GM12878 (cell line): ENCODE measurements around the gene SAFB. TPM values are rescaled to one million over a fixed set of nuclear protein-coding genes. Genes with fewer than 3 reads are reported as not detected.

Source experiments
- ATAC-seq: fragments of 200-7000 bp; cut with Tn5 transposase; 3 replicates; pipeline ENCODE4 v1.9.1; 2020; ENCODE audit warnings: mild to moderate bottlenecking, moderate library complexity
- BruUV-seq: library from RNA; stranded (reverse); fragments of 400-500 nt; replicated peaks from 2 replicates; lab custom pipeline; 2021; lab: Mats Ljungman, UMichigan
- CTCF ChIA-PET: fragments of 300-600 bp; sonication (Branson Sonifier 250); formaldehyde crosslinking; extraction: SDS; loops from one replicate; lab custom pipeline; 2021; ENCODE audit warnings: inconsistent platforms; lab: Yijun Ruan, JAX
- POLR2A ChIA-PET: fragments of 350-600 bp; formaldehyde crosslinking; extraction: SDS; loops from one replicate; lab custom pipeline; 2021; ENCODE audit warnings: inconsistent platforms; lab: Charles Lee
- RAD21 ChIA-PET: fragments of 300-600 bp; sonication (Branson Sonifier 250); formaldehyde crosslinking; loops from one replicate; lab custom pipeline; 2023; ENCODE audit warnings: antibody characterized with exemption; ENCODE audit not compliant: unreplicated experiment; lab: Charles Lee
- SMC1A ChIA-PET: fragments of 300-600 bp; sonication (Branson Sonifier 250); formaldehyde crosslinking; loops from one replicate; lab custom pipeline; 2023; ENCODE audit not compliant: unreplicated experiment, uncharacterized antibody; lab: Charles Lee
- DNase-seq: peaks from one replicate; pipeline ENCODE4 v3.0.0-alpha.2; 2011; ENCODE audit warnings: low read depth, low spot score
- FAIRE-seq: peaks from 3 replicates; lab custom pipeline; 2011; peaks lifted over from hg19 to GRCh38; lab: Jason Lieb, UNC
- H2AFZ ChIP-seq: 2 replicates; pipeline ENCODE4 v1.6.0; 2011; ENCODE audit warnings: low read depth, low read length, control low read depth; ENCODE audit not compliant: control insufficient read depth
- H3K27ac ChIP-seq: 2 replicates; pipeline ENCODE4 v1.5.1; 2011; ENCODE audit warnings: control low read depth; ENCODE audit not compliant: control insufficient read depth, insufficient read depth
- H3K27me3 ChIP-seq, 2 experiments: replicated peaks in 1 of 2; 2 replicates each; pipeline versions ENCODE4 v1.6.0 to v1.6.1; 2011; ENCODE audit warnings: low read length in 1 of 2; ENCODE audit not compliant: control insufficient read depth in 2 of 2, insufficient read depth in 2 of 2
- H3K36me3 ChIP-seq, 2 experiments: 2 replicates each; pipeline ENCODE4 v1.5.1; 2011; ENCODE audit warnings: low read length in 1 of 2; ENCODE audit not compliant: control insufficient read depth in 2 of 2, insufficient read depth in 2 of 2
- H3K4me1 ChIP-seq: 2 replicates; pipeline ENCODE4 v1.6.1; 2011; ENCODE audit warnings: mild to moderate bottlenecking, low read length, moderate library complexity, mixed read lengths; ENCODE audit not compliant: control insufficient read depth, insufficient read depth
- H3K4me2 ChIP-seq: 2 replicates; pipeline ENCODE4 v1.6.0; 2011; ENCODE audit warnings: control low read depth; ENCODE audit not compliant: control insufficient read depth, insufficient read depth
- H3K4me3 ChIP-seq: fragments of 200-600 bp; sonication (generic); 2 replicates; pipeline ENCODE4 v1.5.1; 2016
- H3K79me2 ChIP-seq: 2 replicates; pipeline ENCODE4 v1.6.0; 2011; ENCODE audit warnings: low read length; ENCODE audit not compliant: control insufficient read depth, insufficient read depth
- H3K9ac ChIP-seq: 2 replicates; pipeline ENCODE4 v1.8.0; 2011; ENCODE audit warnings: low read length, control low read depth, mixed read lengths; ENCODE audit not compliant: control insufficient read depth, insufficient read depth
- H3K9me3 ChIP-seq: replicated peaks from 3 replicates; pipeline ENCODE4 v1.5.1; 2011; ENCODE audit warnings: mild to moderate bottlenecking, low read length; ENCODE audit not compliant: control insufficient read depth, insufficient read depth
- H4K20me1 ChIP-seq: 2 replicates; pipeline ENCODE4 v1.6.0; 2011; ENCODE audit not compliant: control insufficient read depth, insufficient read depth
- CEBPZ ChIP-seq: fragments of 150-350 bp; IDR thresholded peaks from 2 replicates; pipeline ENCODE4 v1.6.1; 2016; ENCODE audit warnings: low read depth, low read length
- CREB1 ChIP-seq: IDR thresholded peaks from 2 replicates; pipeline ENCODE4 v1.6.1; 2012; ENCODE audit warnings: low read depth, mild to moderate bottlenecking, inconsistent platforms
- CREM ChIP-seq: IDR thresholded peaks from 2 replicates; pipeline ENCODE4 v1.6.1; 2014; ENCODE audit warnings: antibody characterized with exemption, low read depth
- DPF2 ChIP-seq: fragments of 450-650 bp; IDR thresholded peaks from 2 replicates; pipeline ENCODE4 v1.6.1; 2017; ENCODE audit warnings: mild to moderate bottlenecking
- HDGF ChIP-seq: fragments of 450-650 bp; IDR thresholded peaks from 2 replicates; pipeline ENCODE4 v1.6.1; 2016; ENCODE audit warnings: antibody characterized with exemption
- NFYB ChIP-seq: IDR thresholded peaks from 2 replicates; pipeline ENCODE4 v1.6.1; 2011; ENCODE audit warnings: low read depth, mild to moderate bottlenecking, low read length, improper control_type of control experiment, moderate library complexity; ENCODE audit not compliant: insufficient read depth
- POLR2A ChIP-seq: IDR thresholded peaks from 2 replicates; pipeline ENCODE4 v1.6.1; 2011; ENCODE audit warnings: low read depth, mild to moderate bottlenecking, low read length
- POLR2AphosphoS5 ChIP-seq: IDR thresholded peaks from 2 replicates; pipeline ENCODE4 v1.6.1; 2011; ENCODE audit warnings: mild to moderate bottlenecking, low read length, inconsistent platforms
- RELB ChIP-seq: fragments of 450-650 bp; IDR thresholded peaks from 2 replicates; pipeline ENCODE4 v1.6.1; 2017; ENCODE audit warnings: low read depth, mild to moderate bottlenecking, moderate library complexity
- SIN3A ChIP-seq: IDR thresholded peaks from 2 replicates; pipeline ENCODE4 v1.6.1; 2012; ENCODE audit warnings: low read depth, low read length, improper control_type of control experiment
- SMARCA5 ChIP-seq: fragments of 450-650 bp; IDR thresholded peaks from 2 replicates; pipeline ENCODE4 v1.6.1; 2017; ENCODE audit warnings: mild to moderate bottlenecking
- SRF ChIP-seq, 2 experiments: IDR thresholded peaks; 2 replicates each; pipeline ENCODE4 v1.6.1; 2011; ENCODE audit warnings: low read depth in 2 of 2, low read length in 2 of 2, mild to moderate bottlenecking in 1 of 2, moderate library complexity in 1 of 2
- TBL1XR1 ChIP-seq: IDR thresholded peaks from 2 replicates; pipeline ENCODE4 v1.6.1; 2012; ENCODE audit warnings: low read depth, low read length, improper control_type of control experiment
- YBX1 ChIP-seq: fragments of 450-650 bp; IDR thresholded peaks from 2 replicates; pipeline ENCODE4 v1.6.1; 2016; ENCODE audit warnings: antibody characterized with exemption
- WGBS: methylation state at CpG from one replicate; pipeline ENCODE4 v1.1.6; 2016; ENCODE audit warnings: low lambda C conversion rate; ENCODE audit not compliant: insufficient replicate concordance, insufficient coverage; ENCODE audit errors: missing lambda C conversion rate; 5-methylcytosine and 5-hydroxymethylcytosine counted together
- in situ Hi-C: fragments of 300-500 bp; cut with MboI; formaldehyde crosslinking; loops from 9 replicates; pipeline ENCODE4 v1.14.3; 2018; ENCODE audit warnings: mixed read lengths
- intact Hi-C: fragments of 100-400 bp; cut with micrococcal nuclease; formaldehyde crosslinking; loops from one replicate; pipeline ENCODE4 v1.14.2; 2022; ENCODE audit not compliant: unreplicated experiment
- polyA plus RNA-seq, 11 experiments: library from polyadenylated mRNA; depleted of rRNA in 4 of 11; unstranded in 6 of 11; stranded (reverse) in 5 of 11; fragments of >200 nt; fragmentation: Nextera tagmentation in 4 of 11; fragmentation: Illumina TruSeq in 1 of 11; extraction: Ambion mirVana in 4 of 11; extraction: Trizol in 1 of 11; gene quantifications; 1 replicate in 1 of 11; 2 replicates in 10 of 11; pipeline versions ENCODE4 v1.2.1 to v1.2.3, GENCODE V29; 2011 to 2016; ENCODE audit warnings: inconsistent platforms in 2 of 11, missing spikeins in 2 of 11, low read depth in 1 of 11
- total RNA-seq, 4 experiments: library from RNA; depleted of rRNA in 3 of 4; stranded (reverse); fragments of >200 nt in 3 of 4; fragmentation: Illumina TruSeq in 1 of 4; extraction: Trizol in 1 of 4; gene quantifications; 2 replicates each; pipeline versions ENCODE4 v1.2.1 to v1.2.3, GENCODE V29; 2013 to 2021

Gene SAFB
- total and polyA plus RNA-seq, 10 of the 15 experiments (the other 5 are each of a cell fraction or from before 2014, with no cell fraction given), result 1.6 to 131 (median 61.2) TPM

- Histone ChIP-seq H3K4me1 (peaks cover 5% of the 10 kb centered on the region), H3K27me3 (no peaks in the 10 kb centered on the region), H3K4me3 (no peak overlapping the region), H3K4me2 (no peak overlapping the region; the same call in 1 of the 2 replicates), H3K27ac (no peak overlapping the region), H3K79me2 (no peaks in the 10 kb centered on the region), H3K9me3 (no peaks in the 10 kb centered on the region), H3K36me3 (peaks cover 13 to 36% of the 10 kb centered on the region in 2 experiments), H3K9ac (no peak overlapping the region), H2AFZ (no peak overlapping the region), H4K20me1 (peaks cover 3% of the 10 kb centered on the region; the same call in 1 of the 2 replicates)
- ATAC-seq, result no peak
- no peak for DNase-seq
- peak; percentile 73 for TF ChIP-seq POLR2A
- no peak for TF ChIP-seq SRF (IDR thresholded peaks at IDR 0.05; ENCODE audit: low read depth in 2 of 2, low read length in 2 of 2)
- SMC1A ChIA-PET, result no interaction called here
- intact Hi-C loops, result no loop called here
- in situ Hi-C loops, result no loop called here
- BruUV-seq, result no TSS peak
- RAD21 ChIA-PET, result no interaction called here
- FAIRE-seq, result no peak
- 79% methylated on average over 26 of the region's 26 CpGs for WGBS
- CTCF ChIA-PET, result interaction anchor here (1.1 kb wide), 1 partner anchor 103 kb away, joined by 4 read pairs; no protein-coding TSS in a partner anchor
- POLR2A ChIA-PET, result interaction anchor here (1.2 kb wide), 1 partner anchor 34 kb away, joined by 3 read pairs; no protein-coding TSS in a partner anchor
Measured at GRCh38 chr19:5586300-5587070, 36.4 kb upstream of the SAFB start.

GRCh38 chr19:5587071-5587455, 35.8 kb upstream of the SAFB start:
- H3K9me3 ChIP-seq, result no peaks in the 10 kb centered on the region
- no peaks in the 10 kb centered on the region for H3K27me3 ChIP-seq
- DNase-seq (no peak), FAIRE-seq (no peak), ATAC-seq (no peak)
- peaks cover 5% of the 10 kb centered on the region for H3K4me1 ChIP-seq
- H3K9ac ChIP-seq, result no peak overlapping the region
- ChIA-PET RAD21 (no interaction called here), SMC1A (no interaction called here), POLR2A (no interaction called here), CTCF (interaction anchor here (1.1 kb wide), 1 partner anchor 102 kb away, joined by 4 read pairs; no protein-coding TSS in a partner anchor)
- intact Hi-C loops, result no loop called here
- peaks cover 13 to 38% of the 10 kb centered on the region in 2 experiments for H3K36me3 ChIP-seq
- no peak overlapping the region for H3K4me2 ChIP-seq
- over 99% methylated on average over 9 of the region's 16 CpGs for WGBS
- BruUV-seq, result TSS peak; percentile 55
- in situ Hi-C loops, result no loop called here
- H3K27ac ChIP-seq, result no peak overlapping the region
- no peaks in the 10 kb centered on the region for H3K79me2 ChIP-seq
- no peak overlapping the region for H2AFZ ChIP-seq
- no peak overlapping the region for H3K4me3 ChIP-seq
- peaks cover 3% of the 10 kb centered on the region; the same call in 1 of the 2 replicates for H4K20me1 ChIP-seq
- no peak for TF ChIP-seq CREB1
- no peak for TF ChIP-seq DPF2
- no peak for TF ChIP-seq YBX1
- TF ChIP-seq TBL1XR1, result no peak
- no peak for TF ChIP-seq NFYB
- no peak for TF ChIP-seq SIN3A
- no peak for TF ChIP-seq SMARCA5
- no peak for TF ChIP-seq CREM
- TF ChIP-seq HDGF, result no peak
- TF ChIP-seq CEBPZ, result no peak
- TF ChIP-seq RELB, result no peak
- TF ChIP-seq POLR2AphosphoS5, result no peak
